ENCODE measurements around the gene HOXB6. TPM values are rescaled to one million over a fixed set of nuclear protein-coding genes. Genes with fewer than 3 reads are reported as not detected.

Gene HOXB6
- total and polyA plus RNA-seq, 4 donors = 5.3 to 7.5 (median 5.7) TPM

DNA sequence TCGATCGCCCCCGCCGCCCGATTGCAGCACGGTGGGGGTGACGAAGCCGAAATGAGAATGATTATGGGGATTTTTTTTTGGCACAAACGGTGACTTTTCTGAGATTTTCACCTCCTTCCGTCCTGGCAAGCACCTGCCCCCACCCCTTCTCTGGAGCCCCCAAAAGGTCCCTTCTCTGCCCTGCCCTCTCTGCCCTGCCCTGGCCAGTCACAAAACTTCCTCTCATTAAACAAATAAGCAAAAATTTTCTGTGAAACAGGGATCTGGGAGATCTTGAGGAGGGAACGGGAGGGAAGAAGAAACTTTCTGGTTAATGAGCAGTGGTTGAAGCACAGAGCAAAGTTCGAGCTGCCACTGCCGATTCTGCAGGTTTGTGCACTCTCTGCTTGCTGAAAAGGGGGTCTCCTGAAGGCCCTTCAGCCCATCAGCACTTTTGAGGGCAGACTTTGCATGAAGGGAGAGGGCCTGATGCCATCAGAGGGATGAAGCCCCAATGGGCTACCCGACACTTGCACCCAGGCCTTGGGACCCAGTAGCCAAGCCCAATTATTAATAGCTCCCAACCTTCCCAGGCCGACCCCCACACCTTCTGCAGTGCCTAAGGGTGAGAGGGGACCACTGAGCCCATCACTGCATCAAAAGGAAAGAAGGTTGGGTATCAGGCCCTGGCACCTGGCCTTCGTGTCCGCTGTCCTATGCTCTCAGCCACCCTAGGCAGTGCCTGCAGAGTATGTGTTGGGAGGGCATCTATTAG is 11.4 kb upstream of the HOXB6 start:
- Histone ChIP-seq H3K36me3 (ENCODE audit: control insufficient read depth in 4 of 4, insufficient read depth in 4 of 4, low read length in 4 of 4) (no peaks in the 10 kb centered on the region), H3K9ac (ENCODE audit: insufficient read depth in 1 of 2, low read length in 2 of 2) (no peak overlapping the region), H3K4me3 (no peak overlapping the region), H3K27ac (ENCODE audit: low read depth in 1 of 2, low read length in 1 of 2) (no peak overlapping the region), H3K27me3 (ENCODE audit: control insufficient read depth in 3 of 3, insufficient read depth in 3 of 3, low read length in 2 of 3) (peaks cover 12 to 90% (median 75%) of the 10 kb centered on the region in 3 donors), H3K9me3 (ENCODE audit: control insufficient read depth in 4 of 4, insufficient read depth in 3 of 4, low read length in 3 of 4) (peaks cover 0 to 2% (median 0%) of the 10 kb centered on the region in 4 donors), H3K4me1 (ENCODE audit: control insufficient read depth in 5 of 5, insufficient read depth in 5 of 5, low read length in 5 of 5) (peaks cover 0 to 25% (median 4%) of the 10 kb centered on the region in 5 donors)
- DNase-seq (no peak), ATAC-seq (ENCODE audit: insufficient read depth, low FRiP score) (no peak)
- 34 to 43% methylated on average over 17 of the region's 17 CpGs for WGBS, 2 donors
- TF ChIP-seq, protein P1, sequence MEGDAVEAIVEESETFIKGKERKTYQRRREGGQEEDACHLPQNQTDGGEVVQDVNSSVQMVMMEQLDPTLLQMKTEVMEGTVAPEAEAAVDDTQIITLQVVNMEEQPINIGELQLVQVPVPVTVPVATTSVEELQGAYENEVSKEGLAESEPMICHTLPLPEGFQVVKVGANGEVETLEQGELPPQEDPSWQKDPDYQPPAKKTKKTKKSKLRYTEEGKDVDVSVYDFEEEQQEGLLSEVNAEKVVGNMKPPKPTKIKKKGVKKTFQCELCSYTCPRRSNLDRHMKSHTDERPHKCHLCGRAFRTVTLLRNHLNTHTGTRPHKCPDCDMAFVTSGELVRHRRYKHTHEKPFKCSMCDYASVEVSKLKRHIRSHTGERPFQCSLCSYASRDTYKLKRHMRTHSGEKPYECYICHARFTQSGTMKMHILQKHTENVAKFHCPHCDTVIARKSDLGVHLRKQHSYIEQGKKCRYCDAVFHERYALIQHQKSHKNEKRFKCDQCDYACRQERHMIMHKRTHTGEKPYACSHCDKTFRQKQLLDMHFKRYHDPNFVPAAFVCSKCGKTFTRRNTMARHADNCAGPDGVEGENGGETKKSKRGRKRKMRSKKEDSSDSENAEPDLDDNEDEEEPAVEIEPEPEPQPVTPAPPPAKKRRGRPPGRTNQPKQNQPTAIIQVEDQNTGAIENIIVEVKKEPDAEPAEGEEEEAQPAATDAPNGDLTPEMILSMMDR (IDR thresholded peaks at IDR 0.05; ENCODE audit: control extremely low read depth, extremely low read depth) = no peak

DNA sequence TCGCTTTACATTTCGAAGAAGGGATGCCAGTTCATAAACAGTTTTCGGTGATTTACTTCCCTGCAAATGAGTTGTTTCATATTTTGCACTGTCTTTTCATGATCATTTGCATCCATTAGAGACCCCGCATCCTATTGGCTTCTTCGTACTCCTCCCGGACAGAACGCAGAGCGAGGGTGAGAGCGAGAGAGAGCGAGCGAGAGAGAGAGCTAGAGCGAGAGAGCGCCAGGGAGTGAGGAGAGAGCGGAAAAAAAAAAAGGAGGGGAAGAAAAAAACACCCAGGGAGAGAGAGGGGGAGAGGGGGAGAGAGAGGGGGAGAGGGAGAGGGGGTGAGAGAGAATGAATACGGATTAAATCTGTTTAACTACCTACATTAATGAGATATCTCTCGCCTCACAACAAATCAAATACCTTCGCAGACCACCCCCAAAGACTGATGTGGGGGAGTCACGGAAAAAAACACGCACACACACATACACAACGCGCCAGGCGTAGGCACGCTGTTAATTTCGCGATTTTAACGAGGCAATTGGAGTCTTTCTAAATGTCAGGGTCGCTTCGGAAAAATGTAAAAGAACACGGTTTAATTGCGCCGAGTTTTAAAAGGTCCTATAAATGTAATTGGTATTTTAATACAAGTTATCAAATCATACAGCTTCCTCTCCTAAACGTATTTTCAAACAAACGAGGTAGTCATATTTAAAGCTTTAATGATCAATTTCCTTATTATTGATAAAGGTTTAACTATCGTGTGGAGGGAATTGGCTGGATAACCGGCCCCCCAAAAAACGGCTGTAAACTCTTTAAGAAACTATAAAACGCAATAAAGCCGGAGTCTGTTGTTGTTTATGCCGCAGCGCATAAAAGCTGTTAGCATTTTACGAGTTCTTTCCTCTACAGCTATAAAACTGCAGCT is 10.5 kb upstream of the HOXB6 start, which contains the start of gene HOXB8:
HOXB8 (minus strand) TSS at position 246 of the 916 bp plus-strand sequence. CDS start 588 bp downstream, outside the sequence.
- DNase-seq (peak in 1 of 3 donors; percentile 57), ATAC-seq (ENCODE audit: insufficient read depth, low FRiP score) (no peak)
- H3K9ac ChIP-seq (ENCODE audit: insufficient read depth in 1 of 2, low read length in 2 of 2) = no peak within 1 kb of the TSS
- WGBS, 2 donors = 12 to 16% methylated on average over 41 of the region's 41 CpGs
- no peak within 1 kb of the TSS for H3K4me3 ChIP-seq
- peaks cover 12 to 87% (median 68%) of the 10 kb centered on the region in 3 donors for H3K27me3 ChIP-seq (ENCODE audit: control insufficient read depth in 3 of 3, insufficient read depth in 3 of 3, low read length in 2 of 3)
- no peaks in the 10 kb centered on the region for H3K36me3 ChIP-seq (ENCODE audit: control insufficient read depth in 4 of 4, insufficient read depth in 4 of 4, low read length in 4 of 4)
- TF ChIP-seq, protein P1 (IDR thresholded peaks at IDR 0.05; ENCODE audit: control extremely low read depth, extremely low read depth) = no peak
- H3K27ac ChIP-seq (ENCODE audit: low read depth in 1 of 2, low read length in 1 of 2) = no peak within 1 kb of the TSS
- peaks cover 0 to 2% (median 0%) of the 10 kb centered on the region in 4 donors for H3K9me3 ChIP-seq (ENCODE audit: control insufficient read depth in 4 of 4, insufficient read depth in 3 of 4, low read length in 3 of 4)
- peaks cover 0 to 25% (median 4%) of the 10 kb centered on the region in 5 donors for H3K4me1 ChIP-seq (ENCODE audit: control insufficient read depth in 5 of 5, insufficient read depth in 5 of 5, low read length in 5 of 5)

DNA sequence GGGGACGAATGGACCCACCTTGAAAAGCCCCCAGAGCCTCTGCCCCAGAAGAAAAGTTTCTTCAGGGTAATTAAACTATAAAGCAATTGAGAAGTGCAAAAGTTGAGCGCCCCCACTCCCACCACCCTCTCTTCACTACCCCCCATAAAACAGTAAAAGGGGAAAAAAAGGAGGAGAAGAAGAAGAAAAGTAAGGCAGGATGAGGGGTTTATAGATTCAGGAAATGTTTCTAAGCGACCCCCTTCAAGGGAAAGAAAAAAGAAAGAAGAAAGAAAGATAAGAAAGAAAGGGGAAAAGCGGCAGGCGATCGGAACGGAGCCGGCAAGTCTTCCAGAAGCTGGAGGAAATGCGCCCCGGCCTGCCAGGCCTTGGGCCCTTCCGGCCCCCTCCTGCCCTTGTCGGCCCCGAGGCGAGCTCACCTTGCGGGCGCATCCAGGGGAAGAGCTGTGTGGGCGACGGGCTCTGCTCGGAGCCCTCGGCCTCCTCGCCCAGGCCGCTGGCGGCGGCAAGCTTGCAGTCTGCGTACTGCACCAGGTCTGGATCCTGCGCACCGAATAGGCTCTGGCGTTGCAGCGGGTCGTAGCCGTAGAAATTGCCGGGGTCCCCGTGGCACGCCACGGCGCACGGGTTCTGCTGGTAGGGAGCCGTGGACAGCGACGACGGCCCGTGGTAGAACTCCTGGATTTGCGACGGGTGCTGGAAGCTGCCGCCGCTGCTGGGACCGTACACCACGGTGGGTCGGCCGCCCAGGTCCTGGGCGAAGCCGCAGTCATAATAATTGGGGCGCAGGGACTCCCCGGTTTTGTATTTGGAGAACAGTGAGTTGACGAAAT is 9.3 kb upstream of the HOXB6 start:
- TF ChIP-seq, protein P1 (IDR thresholded peaks at IDR 0.05; ENCODE audit: control extremely low read depth, extremely low read depth) = no peak
- Histone ChIP-seq H3K27ac (ENCODE audit: low read depth in 1 of 2, low read length in 1 of 2) (no peak overlapping the region), H3K9ac (ENCODE audit: insufficient read depth in 1 of 2, low read length in 2 of 2) (no peak overlapping the region), H3K27me3 (ENCODE audit: control insufficient read depth in 3 of 3, insufficient read depth in 3 of 3, low read length in 2 of 3) (peaks cover 12 to 81% (median 62%) of the 10 kb centered on the region in 3 donors), H3K4me3 (no peak overlapping the region), H3K9me3 (ENCODE audit: control insufficient read depth in 4 of 4, insufficient read depth in 3 of 4, low read length in 3 of 4) (no peaks in the 10 kb centered on the region), H3K4me1 (ENCODE audit: control insufficient read depth in 5 of 5, insufficient read depth in 5 of 5, low read length in 5 of 5) (peaks cover 0 to 26% (median 4%) of the 10 kb centered on the region in 5 donors), H3K36me3 (ENCODE audit: control insufficient read depth in 4 of 4, insufficient read depth in 4 of 4, low read length in 4 of 4) (no peaks in the 10 kb centered on the region)
- ATAC-seq (ENCODE audit: insufficient read depth, low FRiP score) (no peak), DNase-seq (peak in 1 of 3 donors; percentile 61)
- WGBS, 2 donors = 5 to 10% methylated on average over 55 of the region's 55 CpGs
